AG10803 (cell line): ENCODE data around the gene RAD51.

Experiments
- DNase-seq: peaks from one replicate; pipeline ENCODE4 v3.0.0; 2010; ENCODE audit warnings: low read depth
- H3K4me3 ChIP-seq: 2 replicates; pipeline ENCODE4 v1.5.1; 2011; ENCODE audit warnings: mild to moderate bottlenecking, low read length, control low read depth
- CTCF ChIP-seq: conservative IDR thresholded peaks from 2 replicates; pipeline ENCODE4 v1.5.1; 2011; ENCODE audit warnings: mild to moderate bottlenecking, low read length, control low read depth, inconsistent platforms

Gene RAD51

DNA sequence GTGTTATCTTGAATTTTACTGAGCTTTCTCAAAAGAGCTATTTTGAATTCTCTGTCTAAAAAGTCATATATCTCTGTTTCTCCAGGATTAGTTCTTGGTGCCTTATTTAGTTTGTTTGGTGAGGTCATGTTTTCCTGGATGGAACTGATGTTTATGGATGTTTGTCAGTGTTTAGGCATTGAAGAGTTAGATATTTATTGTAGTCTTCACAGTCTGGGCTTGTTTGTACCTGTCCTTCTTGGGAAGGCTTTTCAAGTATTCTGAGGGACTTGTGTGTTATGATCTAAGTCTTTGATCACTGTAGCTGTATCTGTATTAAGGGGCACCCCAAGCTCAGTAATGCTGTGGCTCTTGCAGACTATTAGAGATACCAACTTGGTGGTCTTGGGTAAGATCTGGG is 10.6 kb upstream of the RAD51 start:
- TF ChIP-seq CTCF, result no peak
- H3K4me3 ChIP-seq, result no peak overlapping the region
- DNase-seq, result no peak

DNA sequence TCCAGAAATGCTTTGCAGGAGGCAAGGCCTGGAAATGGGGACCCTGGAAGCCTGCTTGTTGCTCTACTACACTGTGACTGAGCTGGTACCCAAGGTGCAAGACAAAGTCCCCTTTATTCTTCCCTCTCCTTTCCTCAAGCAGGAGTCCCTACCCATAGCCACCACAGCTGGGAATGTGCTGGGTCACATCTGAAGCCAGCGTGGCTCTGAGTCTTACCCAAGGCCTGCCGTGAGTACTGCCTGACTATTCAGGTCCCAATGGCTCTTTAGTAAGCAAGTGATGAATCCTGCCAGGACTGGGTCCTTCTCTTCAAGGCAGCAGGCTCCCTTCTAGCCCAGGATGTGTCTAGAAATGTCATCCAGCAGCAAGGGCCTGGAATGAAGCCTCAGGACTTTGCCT is 9.6 kb upstream of the RAD51 start:
- TF ChIP-seq CTCF, result no peak
- no peak for DNase-seq
- H3K4me3 ChIP-seq, result no peak overlapping the region

DNA sequence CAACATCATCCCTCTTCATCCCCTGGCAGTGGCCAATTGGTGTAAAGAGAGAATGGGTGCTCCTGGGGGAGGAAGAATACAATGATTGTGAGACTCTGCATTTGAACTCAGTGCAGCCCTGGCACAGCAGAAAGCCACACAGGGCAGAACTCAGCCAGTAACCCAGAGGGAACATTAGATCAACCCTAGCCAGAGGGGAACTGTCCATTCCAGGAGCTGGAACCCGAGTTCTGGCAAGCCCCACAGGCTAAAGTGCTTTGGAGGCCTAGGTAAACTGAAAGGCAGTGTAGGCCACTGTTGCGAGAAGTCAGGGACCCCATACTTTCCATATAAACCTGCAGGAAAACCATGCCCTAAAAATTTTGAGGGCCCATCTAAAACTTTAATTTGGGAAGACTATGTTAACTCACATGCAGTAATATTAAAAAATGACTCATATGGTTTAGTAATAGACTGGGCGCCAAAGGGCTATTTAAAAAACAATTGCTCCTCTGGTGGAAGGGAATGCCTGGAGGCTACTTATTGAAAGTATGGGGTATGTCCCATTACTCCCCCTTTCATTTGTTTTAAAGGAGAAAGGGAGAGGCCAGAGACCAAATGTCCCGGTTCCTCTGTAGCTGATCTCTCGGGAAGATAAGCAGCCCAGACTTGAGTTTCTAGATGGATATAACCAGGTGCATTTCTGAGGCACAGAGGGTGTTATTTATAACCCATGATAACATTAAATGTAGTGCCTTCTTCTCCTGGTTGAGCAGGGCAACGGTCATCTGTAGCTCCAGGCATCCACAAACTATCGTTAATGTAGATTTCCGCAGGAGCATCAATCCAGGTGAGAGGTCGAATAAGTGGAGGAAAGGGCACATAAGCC is 5.8 kb upstream of the RAD51 start:
- H3K4me3 ChIP-seq, result no peak overlapping the region
- DNase-seq, result no peak
- TF ChIP-seq CTCF, result no peak

- peak; percentile 13 for DNase-seq
- H3K4me3 ChIP-seq, result no peak overlapping the region
- no peak for TF ChIP-seq CTCF
These were observed 3.2 kb upstream of the RAD51 start for GRCh38 chr15:40691737-40692136.

- TF ChIP-seq CTCF, result no peak
- peak overlapping the region; percentile 66 for H3K4me3 ChIP-seq
- DNase-seq, result no peak
These were observed 878 bp upstream of the RAD51 start for GRCh38 chr15:40693904-40694687.

DNA sequence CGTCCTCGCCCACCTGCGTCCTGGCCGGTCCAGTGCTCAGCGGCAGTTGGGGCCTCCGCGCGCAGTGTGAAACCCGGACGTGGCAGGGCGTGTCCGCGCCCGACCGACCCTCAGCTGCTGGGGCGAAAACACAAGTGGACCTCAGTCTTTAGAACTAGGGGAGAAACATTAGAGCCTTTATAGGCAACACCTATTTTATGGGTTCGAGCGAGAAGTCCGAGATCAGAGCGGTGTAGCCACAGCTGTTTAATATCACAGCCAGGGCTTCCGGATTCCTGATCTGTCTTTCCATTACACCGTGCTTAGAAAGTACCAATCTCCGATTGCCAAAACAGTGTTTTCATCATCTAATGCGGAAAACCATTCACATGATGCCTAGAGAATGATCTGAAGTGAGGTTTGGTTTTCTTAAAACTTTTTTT is 506 bp downstream of the RAD51 start:
- TF ChIP-seq CTCF, result no peak
- DNase-seq, result peak; percentile 12
- H3K4me3 ChIP-seq, result peak overlapping the region; percentile 66

GRCh38 chr15:40696228-40696627 is 1.3 kb downstream of the RAD51 start:
- peak overlapping the region; percentile 66 for H3K4me3 ChIP-seq
- DNase-seq, result no peak
- no peak for TF ChIP-seq CTCF
